Vagina (tissue), 2 donors: Measurements from ENCODE around the gene CPLANE2.

Experiments used
- POLR2A ChIP-seq, 2 donors: fragments of 450-650 bp; IDR thresholded peaks; one replicate each; pipeline ENCODE4 v1.6.1; 2017; ENCODE audit warnings: antibody characterized with exemption in 2 of 2, mild to moderate bottlenecking in 2 of 2, moderate library complexity in 2 of 2
- TF ChIP-seq, protein P1 (sequence below), 3 experiments: fragments of 450-650 bp in 2 of 3; fragments of 200-600 bp in 1 of 3; sonication (generic) in 1 of 3; IDR thresholded peaks; one replicate each; pipeline ENCODE4 v1.5.1; 2017 to 2019; ENCODE audit warnings: antibody characterized with exemption in 3 of 3, mild to moderate bottlenecking in 2 of 3, moderate library complexity in 2 of 3

DNA sequence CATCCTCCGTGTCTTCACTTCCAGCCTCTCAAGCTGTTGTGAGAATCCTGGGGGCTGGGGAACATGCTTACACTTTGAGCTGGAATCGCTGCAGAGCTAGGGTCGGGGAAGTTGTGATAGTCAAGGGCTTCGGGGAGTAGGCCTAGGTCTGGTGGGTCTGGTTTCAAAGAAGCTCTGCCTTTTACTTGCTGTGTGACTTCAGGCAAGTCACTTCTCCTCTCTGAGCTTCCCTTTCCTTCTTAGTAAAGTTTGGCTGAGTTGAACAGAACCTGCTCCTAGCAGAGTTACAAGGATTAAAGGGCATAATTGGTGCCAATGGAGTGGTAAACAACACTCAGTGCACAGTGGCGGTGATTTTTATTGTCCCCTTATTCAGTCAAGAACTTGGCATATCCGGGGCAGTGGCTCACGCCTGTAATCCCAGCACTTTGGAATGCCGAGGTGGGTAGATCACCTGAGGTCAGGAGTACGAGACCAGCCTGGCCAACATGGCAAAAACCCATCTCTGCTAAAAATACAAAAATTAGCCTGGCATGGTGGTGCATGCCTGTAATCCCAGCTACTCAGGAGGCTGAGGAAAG lies 50.2 kb downstream of the CPLANE2 start:
- TF ChIP-seq, protein P1, sequence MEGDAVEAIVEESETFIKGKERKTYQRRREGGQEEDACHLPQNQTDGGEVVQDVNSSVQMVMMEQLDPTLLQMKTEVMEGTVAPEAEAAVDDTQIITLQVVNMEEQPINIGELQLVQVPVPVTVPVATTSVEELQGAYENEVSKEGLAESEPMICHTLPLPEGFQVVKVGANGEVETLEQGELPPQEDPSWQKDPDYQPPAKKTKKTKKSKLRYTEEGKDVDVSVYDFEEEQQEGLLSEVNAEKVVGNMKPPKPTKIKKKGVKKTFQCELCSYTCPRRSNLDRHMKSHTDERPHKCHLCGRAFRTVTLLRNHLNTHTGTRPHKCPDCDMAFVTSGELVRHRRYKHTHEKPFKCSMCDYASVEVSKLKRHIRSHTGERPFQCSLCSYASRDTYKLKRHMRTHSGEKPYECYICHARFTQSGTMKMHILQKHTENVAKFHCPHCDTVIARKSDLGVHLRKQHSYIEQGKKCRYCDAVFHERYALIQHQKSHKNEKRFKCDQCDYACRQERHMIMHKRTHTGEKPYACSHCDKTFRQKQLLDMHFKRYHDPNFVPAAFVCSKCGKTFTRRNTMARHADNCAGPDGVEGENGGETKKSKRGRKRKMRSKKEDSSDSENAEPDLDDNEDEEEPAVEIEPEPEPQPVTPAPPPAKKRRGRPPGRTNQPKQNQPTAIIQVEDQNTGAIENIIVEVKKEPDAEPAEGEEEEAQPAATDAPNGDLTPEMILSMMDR (IDR thresholded peaks at IDR 0.05): no peak
- TF ChIP-seq POLR2A (IDR thresholded peaks at IDR 0.05): no peak
